ENCODE results near the gene CENPU.
"Not testable (repeated sequence)": the region's sequence is repeated elsewhere in the genome, so short reads cannot be mapped to it uniquely, and the experiment has no call there.

The CENPU gene

GRCh38 chr4:184752496-184753275 is 18.8 kb upstream of the CENPU start:
- DNase-seq (ENCODE audit: low read depth in 2 of 2): no peak

- DNase-seq (ENCODE audit: low read depth in 2 of 2): no peak
These were observed 17.7 kb upstream of the CENPU start for GRCh38 chr4:184751585-184751956.

GRCh38 chr4:184750926-184751584 is 17.2 kb upstream of the CENPU start:
- no peak for DNase-seq (ENCODE audit: low read depth in 2 of 2)

GRCh38 chr4:184748251-184748652 is 14.4 kb upstream of the CENPU start:
- no peak for DNase-seq (ENCODE audit: low read depth in 2 of 2)

- DNase-seq (ENCODE audit: low read depth in 2 of 2): no peak
These were observed 13.3 kb upstream of the CENPU start for GRCh38 chr4:184747034-184747830.

GRCh38 chr4:184745831-184746795 is 12.2 kb upstream of the CENPU start:
- peak; percentile 20 to 55 for DNase-seq (ENCODE audit: low read depth in 2 of 2)

GRCh38 chr4:184744236-184744635 is 10.3 kb upstream of the CENPU start:
- no peak for DNase-seq (ENCODE audit: low read depth in 2 of 2)

GRCh38 chr4:184743650-184744049 is 9.8 kb upstream of the CENPU start:
- DNase-seq (ENCODE audit: low read depth in 2 of 2): no peak

GRCh38 chr4:184741651-184742050 is 7.8 kb upstream of the CENPU start:
- not testable (repeated sequence) for DNase-seq (ENCODE audit: low read depth in 2 of 2)

- DNase-seq (ENCODE audit: low read depth in 2 of 2): no peak
These were observed 7.1 kb upstream of the CENPU start for GRCh38 chr4:184740980-184741391.

GRCh38 chr4:184739575-184739974 is 5.7 kb upstream of the CENPU start:
- not testable (repeated sequence) for DNase-seq (ENCODE audit: low read depth in 2 of 2)

- DNase-seq (ENCODE audit: low read depth in 2 of 2): no peak
These were observed 862 bp upstream of the CENPU start for GRCh38 chr4:184734758-184735157.

- no peak for DNase-seq (ENCODE audit: low read depth in 2 of 2)
These were observed 1.8 kb downstream of the CENPU start for GRCh38 chr4:184732126-184732525.

GRCh38 chr4:184731056-184731455 is 2.8 kb downstream of the CENPU start:
- DNase-seq (ENCODE audit: low read depth in 2 of 2): no peak

- no peak for DNase-seq (ENCODE audit: low read depth in 2 of 2)
These were observed 4.0 kb downstream of the CENPU start for GRCh38 chr4:184729946-184730345.

GRCh38 chr4:184728858-184729257 is 5.0 kb downstream of the CENPU start:
- no peak for DNase-seq (ENCODE audit: low read depth in 2 of 2)

- no peak for DNase-seq (ENCODE audit: low read depth in 2 of 2)
These were observed 6.5 kb downstream of the CENPU start for GRCh38 chr4:184727430-184727829.

GRCh38 chr4:184722798-184723197 is 11.1 kb downstream of the CENPU start:
- DNase-seq (ENCODE audit: low read depth in 2 of 2): no peak

- no peak for DNase-seq (ENCODE audit: low read depth in 2 of 2)
These were observed 12.6 kb downstream of the CENPU start for GRCh38 chr4:184721254-184721653.

GRCh38 chr4:184719407-184719806 is 14.5 kb downstream of the CENPU start:
- DNase-seq (ENCODE audit: low read depth in 2 of 2): no peak

GRCh38 chr4:184715526-184715925 is 18.4 kb downstream of the CENPU start:
- DNase-seq (ENCODE audit: low read depth in 2 of 2): no peak

All from stimulated activated CD8-positive, alpha-beta memory T cell treated with anti-CD3 and anti-CD28 coated beads, Interleukin-15, amount 100 ng/mL, for 4 hours (primary cell).